K562 (cell line): ENCODE measurements around the gene PPA2. TPM values are rescaled to one million over a fixed set of nuclear protein-coding genes. Genes with fewer than 3 reads are reported as not detected.

Source experiments
- ATAC-seq: fragments of 200-7000 bp; cut with Tn5 transposase; 3 replicates; pipeline ENCODE4 v1.9.1; 2020; ENCODE audit warnings: moderate library complexity
- BruUV-seq: library from RNA; stranded (reverse); fragments of 400-500 nt; replicated peaks from 2 replicates; lab custom pipeline; 2021; lab: Mats Ljungman, UMichigan
- CTCF ChIA-PET: fragments of 300-600 bp; formaldehyde crosslinking; extraction: SDS; loops from one replicate; lab custom pipeline; 2021; ENCODE audit warnings: low intra/inter-chr PET ratio; lab: Yijun Ruan, JAX
- POLR2A ChIA-PET: fragments of 300-600, 350-650 bp; sonication (Branson Sonifier 250); formaldehyde crosslinking; extraction: SDS; loops from one replicate; lab custom pipeline; 2021; ENCODE audit warnings: antibody characterized with exemption, inconsistent platforms; lab: Yijun Ruan, JAX
- DNase-seq, 4 experiments: peaks; one replicate each; pipeline versions ENCODE4 v3.0.0 to v3.0.0-alpha.2; 2011 to 2018; ENCODE audit warnings: low spot score in 3 of 4, mixed read lengths in 3 of 4; ENCODE audit errors: extremely low read depth in 1 of 4
- FAIRE-seq: peaks from 2 replicates; lab custom pipeline; 2011; peaks lifted over from hg19 to GRCh38; lab: Jason Lieb, UNC
- H2AFZ ChIP-seq: 2 replicates; pipeline ENCODE4 v1.6.0; 2011; ENCODE audit warnings: low read depth, low read length, control low read depth, inconsistent platforms
- H3K27ac ChIP-seq: fragments of 200-600 bp; 3 replicates; pipeline ENCODE4 v1.8.0; 2011; ENCODE audit warnings: low read depth, mild to moderate bottlenecking, control low read depth, inconsistent platforms, low read length, moderate library complexity, mixed read lengths; ENCODE audit errors: extremely low read depth
- H3K27me3 ChIP-seq, 2 experiments: fragments of 300-600 bp in 1 of 2; 2 replicates in 1 of 2; 3 replicates in 1 of 2; pipeline versions ENCODE4 v1.6.0 to v1.8.0; 2011; ENCODE audit warnings: inconsistent platforms in 2 of 2, low read length in 2 of 2, mild to moderate bottlenecking in 1 of 2, mixed read lengths in 1 of 2, moderate library complexity in 1 of 2; ENCODE audit not compliant: control insufficient read depth in 2 of 2, insufficient read depth in 2 of 2
- H3K36me3 ChIP-seq: fragments of 300-600 bp; 3 replicates; pipeline ENCODE4 v1.8.0; 2011; ENCODE audit warnings: mild to moderate bottlenecking, low read length, inconsistent platforms; ENCODE audit not compliant: control insufficient read depth, insufficient read depth
- H3K4me1 ChIP-seq, 2 experiments: fragments of 200-600 bp in 1 of 2; replicated peaks in 1 of 2; 2 replicates in 1 of 2; 3 replicates in 1 of 2; pipeline versions ENCODE4 v1.5.1 to v1.8.0; 2011; ENCODE audit warnings: inconsistent platforms in 2 of 2, low read length in 2 of 2, mild to moderate bottlenecking in 1 of 2, mixed read lengths in 1 of 2, moderate library complexity in 1 of 2; ENCODE audit not compliant: control insufficient read depth in 2 of 2, insufficient read depth in 2 of 2
- H3K4me2 ChIP-seq: 2 replicates; pipeline ENCODE4 v1.6.1; 2011; ENCODE audit warnings: low read length, control low read depth, inconsistent platforms, mixed read lengths; ENCODE audit not compliant: insufficient read depth
- H3K4me3 ChIP-seq: fragments of 200-600 bp; sonication (generic), shearing (Covaris generic); 2 replicates; pipeline ENCODE4 v1.5.1; 2016; ENCODE audit warnings: control low read depth, inconsistent platforms
- H3K79me2 ChIP-seq: fragments of 200-600 bp; 3 replicates; pipeline ENCODE4 v1.8.0; 2011; ENCODE audit warnings: low read length, inconsistent platforms; ENCODE audit not compliant: control insufficient read depth, insufficient read depth
- H3K9ac ChIP-seq, 2 experiments: 2 replicates each; pipeline versions ENCODE4 v1.6.0 to v1.6.1; 2011; ENCODE audit warnings: low read depth in 2 of 2, low read length in 2 of 2, control low read depth in 1 of 2, inconsistent platforms in 1 of 2, mild to moderate bottlenecking in 1 of 2, mixed read lengths in 1 of 2; ENCODE audit not compliant: insufficient read depth in 1 of 2
- H3K9me1 ChIP-seq: one replicate; pipeline ENCODE4 v1.6.0; 2011; ENCODE audit warnings: inconsistent platforms, mild to moderate bottlenecking, low read length, moderate library complexity; ENCODE audit not compliant: control insufficient read depth, insufficient read depth
- H3K9me3 ChIP-seq: replicated peaks from 2 replicates; pipeline ENCODE4 v1.5.1; 2011; ENCODE audit warnings: low read depth, low read length, inconsistent platforms; ENCODE audit not compliant: control insufficient read depth, insufficient read depth
- H4K20me1 ChIP-seq: replicated peaks from 2 replicates; pipeline ENCODE4 v1.6.1; 2011; ENCODE audit warnings: low read length, inconsistent platforms, mixed read lengths; ENCODE audit not compliant: control insufficient read depth, insufficient read depth
- BRD9 ChIP-seq: fragments of 450-650 bp; IDR thresholded peaks from 2 replicates; pipeline ENCODE4 v1.6.1; 2018; ENCODE audit warnings: low read depth; ENCODE audit not compliant: partially characterized antibody
- CBFB ChIP-seq: sonication (generic); formaldehyde crosslinking; IDR thresholded peaks from 2 replicates; pipeline ENCODE4 v1.4.0; 2020; ENCODE audit warnings: mild to moderate bottlenecking, missing genetic modification reagents
- CHAMP1 ChIP-seq: fragments of 450-650 bp; IDR thresholded peaks from 2 replicates; pipeline ENCODE4 v1.6.1; 2016; ENCODE audit warnings: mild to moderate bottlenecking
- ESRRA ChIP-seq: fragments of 450-650 bp; IDR thresholded peaks from 2 replicates; pipeline ENCODE4 v1.6.1; 2014; ENCODE audit warnings: low read depth, mild to moderate bottlenecking, moderate library complexity, borderline replicate concordance
- FOXK2 ChIP-seq, 2 experiments: fragments of 450-650 bp; IDR thresholded peaks in 1 of 2; conservative IDR thresholded peaks in 1 of 2; 2 replicates each; pipeline ENCODE4 v1.6.1; 2016; ENCODE audit warnings: low read depth in 2 of 2, mild to moderate bottlenecking in 1 of 2
- FOXO4 ChIP-seq: fragments of 450-650 bp; formaldehyde crosslinking; IDR thresholded peaks from 2 replicates; pipeline ENCODE4 v1.4.0; 2020; ENCODE audit warnings: mild to moderate bottlenecking, moderate library complexity
- HDGF ChIP-seq: fragments of 450-650 bp; IDR thresholded peaks from 2 replicates; pipeline ENCODE4 v1.6.1; 2016
- JUND ChIP-seq, 2 experiments: IDR thresholded peaks; 2 replicates in 1 of 2; 3 replicates in 1 of 2; pipeline ENCODE4 v1.6.1; 2011; ENCODE audit warnings: borderline replicate concordance in 2 of 2, low read depth in 2 of 2, low read length in 2 of 2, improper control_type of control experiment in 1 of 2, missing biosample characterization in 1 of 2, missing genetic modification characterization in 1 of 2, missing genetic modification reagents in 1 of 2
- L3MBTL2 ChIP-seq: fragments of 450-650 bp; IDR thresholded peaks from 2 replicates; pipeline ENCODE4 v1.6.1; 2016; ENCODE audit warnings: mild to moderate bottlenecking, moderate library complexity
- MCM5 ChIP-seq: fragments of 450-650 bp; IDR thresholded peaks from 2 replicates; pipeline ENCODE4 v1.6.1; 2016; ENCODE audit warnings: low read depth
- POLR2AphosphoS5 ChIP-seq: IDR thresholded peaks from 2 replicates; pipeline ENCODE4 v1.6.1; 2011; ENCODE audit warnings: mild to moderate bottlenecking, low read depth, low read length, moderate library complexity; ENCODE audit not compliant: control insufficient read depth, insufficient read depth
- RAD21 ChIP-seq, 2 experiments: fragments of 250-450 bp in 1 of 2; fragments of 450-650 bp in 1 of 2; sonication (Bioruptor Pico) in 1 of 2; formaldehyde crosslinking in 1 of 2; IDR thresholded peaks in 1 of 2; conservative IDR thresholded peaks in 1 of 2; 2 replicates each; pipeline versions ENCODE4 v1.4.0 to v1.8.0; 2020 to 2022; ENCODE audit warnings: mild to moderate bottlenecking in 2 of 2, moderate library complexity in 1 of 2
- SMC3 ChIP-seq: conservative IDR thresholded peaks from 2 replicates; pipeline ENCODE4 v1.6.1; 2011; ENCODE audit warnings: low read depth, low read length, improper control_type of control experiment; ENCODE audit not compliant: insufficient read depth
- SRF ChIP-seq, 2 experiments: fragments of 250-450, 450-650 bp in 1 of 2; sonication (Bioruptor Pico) in 1 of 2; sonication (generic) in 1 of 2; formaldehyde crosslinking; IDR thresholded peaks; 2 replicates each; pipeline versions ENCODE4 v1.5.0 to v1.5.1; 2020 to 2022; ENCODE audit warnings: mild to moderate bottlenecking in 1 of 2, missing genetic modification reagents in 1 of 2
- ZC3H8 ChIP-seq: fragments of 450-650 bp; IDR thresholded peaks from 2 replicates; pipeline ENCODE4 v1.6.1; 2017
- ZNF134 ChIP-seq: fragments of 250-450 bp; sonication (Bioruptor Pico); conservative IDR thresholded peaks from 2 replicates; pipeline ENCODE4 v1.4.0; 2020
- ZNF76 ChIP-seq: fragments of 250-450 bp; sonication (Bioruptor Pico); IDR thresholded peaks from 2 replicates; pipeline ENCODE4 v1.4.0; 2020; ENCODE audit warnings: mild to moderate bottlenecking, moderate library complexity, borderline replicate concordance
- WGBS: fragments of 100-300 bp; shearing (Covaris generic); methylation state at CpG from one replicate; pipeline ENCODE4 v1.1.6; 2016; ENCODE audit warnings: low coverage, mixed read lengths; ENCODE audit not compliant: insufficient coverage; ENCODE audit errors: missing lambda C conversion rate; 5-methylcytosine and 5-hydroxymethylcytosine counted together
- in situ Hi-C: fragments of 300-500 bp; cut with MboI; formaldehyde crosslinking; loops from 4 replicates; pipeline ENCODE4 v1.15.0; 2018; ENCODE audit warnings: inconsistent platforms, mixed read lengths
- intact Hi-C: fragments of 100-400 bp; cut with micrococcal nuclease; formaldehyde crosslinking; loops from 2 replicates; pipeline ENCODE4 v1.14.2; 2022
- polyA plus RNA-seq, 8 experiments: library from polyadenylated mRNA; depleted of rRNA in 4 of 8; stranded (reverse) in 5 of 8; unstranded in 3 of 8; fragments of >200 nt; fragmentation: Nextera tagmentation in 2 of 8; fragmentation: Illumina TruSeq in 1 of 8; extraction: Ambion mirVana in 2 of 8; extraction: Trizol in 1 of 8; gene quantifications; 2 replicates each; pipeline versions ENCODE4 v1.2.1 to v1.2.3, GENCODE V29; 2011 to 2014; ENCODE audit warnings: inconsistent platforms in 1 of 8, missing spikeins in 1 of 8
- total RNA-seq, 7 experiments: library from RNA; depleted of rRNA in 6 of 7; stranded (reverse); fragments of >200 nt in 6 of 7; fragmentation: Illumina TruSeq in 2 of 7; extraction: Trizol in 2 of 7; gene quantifications; 2 replicates each; pipeline versions ENCODE4 v1.2.1 to v1.2.3, GENCODE V29; 2011 to 2021; ENCODE audit warnings: low replicate concordance in 1 of 7

PPA2 gene
- total and polyA plus RNA-seq, 9 of the 15 experiments (the other 6 are each of a cell fraction or from before 2014, with no cell fraction given), result 48.3 to 190 (median 109) TPM

- Histone ChIP-seq H3K4me1 (peaks cover 8 to 10% of the 10 kb centered on the region in 2 experiments; a peak in 2 of 5 replicates), H3K4me3 (peak overlapping the region; percentile 79), H3K27me3 (no peaks in the 10 kb centered on the region), H3K9ac (peak overlapping the region; percentile 84 to 89; a peak in 3 of 4 replicates), H4K20me1 (0 out of 2 replicates have a peak, but pooled peaks cover 5% of the 10 kb centered on the region), H3K36me3 (peaks cover 57% of the 10 kb centered on the region; the same call in 2 of the 3 replicates), H3K9me1 (no peaks in the 10 kb centered on the region), H2AFZ (peak overlapping the region; percentile 61; the same call in 1 of the 2 replicates), H3K27ac (peak overlapping the region; percentile 85), H3K4me2 (peak overlapping the region; percentile 92), H3K79me2 (peaks cover 70% of the 10 kb centered on the region), H3K9me3 (peaks cover 12% of the 10 kb centered on the region)
- intact Hi-C loops (loop anchor here (1.0 to 10.0 kb wide), 3 partner anchors 229 to 977 kb away; partner anchors contain the start of gene CXXC4), in situ Hi-C loops (loop anchor here (5.0 kb wide), 1 partner anchor 329 kb away; no protein-coding TSS in a partner anchor)
- WGBS, result 2% methylated on average over 10 of the region's 10 CpGs
- no TSS peak for BruUV-seq
- DNase-seq, result peak; percentile 70 to 85 (median 72)
- peak; percentile 71 for ATAC-seq
- FAIRE-seq, result peak; percentile 93
- CTCF ChIA-PET, result no interaction called here
- POLR2A ChIA-PET, result interaction anchor here (0.6 to 0.7 kb wide), 3 partner anchors 194 to 1566 kb away, joined by 3 read pairs; no protein-coding TSS in a partner anchor
- no peak for TF ChIP-seq ZNF76 (CRISPR knock-in tag)
- 0 out of 2 replicates have a peak, but pooled peaks have one; percentile 22 for TF ChIP-seq L3MBTL2
- TF ChIP-seq FOXK2 (conservative IDR thresholded peaks at IDR 0.05 in 1 of 2, IDR thresholded peaks at IDR 0.05 in 1 of 2; ENCODE audit: low read depth in 2 of 2), result peak in 1 of 2 experiments; percentile 49; a peak in 2 of 4 replicates
- peak; percentile 71; the same call in 1 of the 2 replicates for TF ChIP-seq HDGF
- TF ChIP-seq SRF (CRISPR knock-in tag; IDR thresholded peaks at IDR 0.05), result 0 out of 4 replicates have a peak, but pooled peaks of 1 of the 2 experiments have one; percentile 26
- peak; percentile 74 for TF ChIP-seq SMC3
- 0 out of 2 replicates have a peak, but pooled peaks have one; percentile 13 for TF ChIP-seq ZNF134 (CRISPR knock-in tag)
- no peak for TF ChIP-seq CBFB (CRISPR knock-in tag)
- TF ChIP-seq ZC3H8, result 0 out of 2 replicates have a peak, but pooled peaks have one; percentile 10
- TF ChIP-seq BRD9, result peak; percentile 52
- 0 out of 2 replicates have a peak, but pooled peaks have one; percentile 2 for TF ChIP-seq POLR2AphosphoS5
- peak; percentile 69 to 79 for TF ChIP-seq RAD21 (CRISPR knock-in tag; conservative IDR thresholded peaks at IDR 0.05 in 1 of 2, IDR thresholded peaks at IDR 0.05 in 1 of 2)
- TF ChIP-seq MCM5, result no peak
- TF ChIP-seq JUND (IDR thresholded peaks at IDR 0.05; ENCODE audit: borderline replicate concordance, low read depth, low read length), result 0 out of 2 replicates have a peak, but pooled peaks have one; percentile 24
- TF ChIP-seq JUND (tag; IDR thresholded peaks at IDR 0.05; ENCODE audit: borderline replicate concordance, low read depth, low read length), result no peak
- TF ChIP-seq CHAMP1, result 0 out of 2 replicates have a peak, but pooled peaks have one; percentile 43
- no peak for TF ChIP-seq FOXO4 (CRISPR knock-in tag)
- TF ChIP-seq ESRRA, result 0 out of 2 replicates have a peak, but pooled peaks have one; percentile 38
Observed at GRCh38 chr4:105471566-105472176, 2.2 kb downstream of the PPA2 start.
